PC-9 (cell line): ENCODE data around the gene AK3.

Experiments
- CTCF ChIP-seq: fragments of 200-600 bp; sonication (generic); conservative IDR thresholded peaks from 2 replicates; pipeline ENCODE4 v1.6.1; 2017; ENCODE audit warnings: mixed run types, antibody characterized with exemption, mild to moderate bottlenecking, moderate library complexity
- EZH2 ChIP-seq: fragments of 200-600 bp; sonication (generic); IDR thresholded peaks from 2 replicates; pipeline ENCODE4 v1.8.0; 2017; ENCODE audit warnings: antibody characterized with exemption, low read depth

- TF ChIP-seq CTCF (no peak), EZH2 (no peak)
Observed at GRCh38 chr9:4741365-4742089, 525 bp upstream of the AK3 start.
